ENCODE data around the gene LDLRAD4.
"Not testable (repeated sequence)": the region's sequence is repeated elsewhere in the genome, so short reads cannot be mapped to it uniquely, and the experiment has no call there.

LDLRAD4 gene

GRCh38 chr18:13658436-13659204 lies 440.1 kb downstream of the LDLRAD4 start:
- Mint-ChIP-seq H3K27ac (peak overlapping the region; percentile 82), H3K27me3 (no peaks in the 10 kb centered on the region), H3K4me3 (no peak overlapping the region), H3K4me1 (ENCODE audit: low read depth) (peaks cover 13% of the 10 kb centered on the region), H3K9me3 (no peaks in the 10 kb centered on the region), H3K36me3 (ENCODE audit: low read depth) (peaks cover 13% of the 10 kb centered on the region)

DNA sequence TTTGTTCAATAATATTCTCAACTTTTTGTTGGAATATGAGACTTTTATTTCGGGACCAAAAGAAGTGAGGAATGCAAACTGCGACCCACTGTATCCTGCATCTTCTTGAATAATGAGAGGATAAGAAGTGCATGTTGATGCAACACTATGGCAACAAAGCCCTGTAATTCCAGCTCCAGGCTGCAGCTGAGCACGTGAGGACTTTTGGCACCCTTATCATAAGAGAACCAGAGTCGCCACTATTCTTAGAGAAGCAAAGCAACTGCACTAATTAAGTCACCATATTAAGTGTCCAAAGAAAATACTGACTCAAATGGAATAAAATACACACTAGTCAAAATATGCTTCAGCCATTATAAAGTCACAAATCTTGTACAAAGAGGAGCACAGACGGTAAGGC lies 441.9 kb downstream of the LDLRAD4 start:
- Mint-ChIP-seq H3K27me3 (no peaks in the 10 kb centered on the region), H3K36me3 (ENCODE audit: low read depth) (peaks cover 24% of the 10 kb centered on the region), H3K27ac (no peak overlapping the region), H3K4me3 (no peak overlapping the region), H3K9me3 (no peaks in the 10 kb centered on the region), H3K4me1 (ENCODE audit: low read depth) (peaks cover 13% of the 10 kb centered on the region)

DNA sequence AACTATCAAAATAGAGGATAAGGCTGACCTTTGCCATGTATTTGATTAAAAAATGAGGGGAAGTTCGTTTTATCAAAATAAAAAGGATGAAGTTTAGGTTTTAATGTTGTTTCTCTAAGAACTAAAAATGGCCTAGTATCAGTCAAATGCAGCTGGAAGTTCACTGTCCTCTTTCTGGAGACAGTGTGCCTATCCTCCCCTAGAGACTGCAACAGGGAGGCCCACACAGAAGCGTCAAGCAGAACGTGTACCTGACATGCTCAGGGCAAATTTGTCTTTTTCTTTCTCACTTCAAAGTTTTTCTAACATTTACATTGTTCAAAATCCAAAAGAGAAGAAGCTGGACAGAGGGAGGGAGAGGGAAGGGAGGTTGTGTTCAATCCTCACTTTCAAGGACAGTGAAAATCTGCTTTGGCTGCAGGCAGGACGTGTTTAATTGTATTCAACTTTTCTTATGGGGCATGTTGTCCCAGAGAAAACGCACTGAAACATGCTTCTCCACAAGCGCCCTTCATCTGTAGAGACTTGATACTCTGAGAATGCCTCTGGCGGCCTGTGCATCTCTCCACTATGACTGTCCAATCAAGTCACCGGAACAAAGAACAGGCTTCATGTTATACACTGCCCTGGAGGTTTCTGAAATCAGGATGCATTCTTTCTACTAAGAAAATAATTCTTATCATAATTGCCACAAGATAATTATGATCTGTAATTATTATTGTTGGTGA lies 442.7 kb downstream of the LDLRAD4 start:
- Mint-ChIP-seq H3K4me3 (no peak overlapping the region), H3K4me1 (ENCODE audit: low read depth) (peaks cover 13% of the 10 kb centered on the region), H3K9me3 (no peaks in the 10 kb centered on the region), H3K27me3 (no peaks in the 10 kb centered on the region), H3K27ac (peak overlapping the region; percentile 37), H3K36me3 (ENCODE audit: low read depth) (peaks cover 27% of the 10 kb centered on the region)

- H3K9me3 Mint-ChIP-seq: no peaks in the 10 kb centered on the region
- peaks cover 13% of the 10 kb centered on the region for H3K4me1 Mint-ChIP-seq (ENCODE audit: low read depth)
- H3K36me3 Mint-ChIP-seq (ENCODE audit: low read depth): peaks cover 31% of the 10 kb centered on the region
- no peak overlapping the region for H3K4me3 Mint-ChIP-seq
- H3K27me3 Mint-ChIP-seq: no peaks in the 10 kb centered on the region
- no peak overlapping the region for H3K27ac Mint-ChIP-seq
Observed at GRCh38 chr18:13661779-13662256, 443.3 kb downstream of the LDLRAD4 start.

DNA sequence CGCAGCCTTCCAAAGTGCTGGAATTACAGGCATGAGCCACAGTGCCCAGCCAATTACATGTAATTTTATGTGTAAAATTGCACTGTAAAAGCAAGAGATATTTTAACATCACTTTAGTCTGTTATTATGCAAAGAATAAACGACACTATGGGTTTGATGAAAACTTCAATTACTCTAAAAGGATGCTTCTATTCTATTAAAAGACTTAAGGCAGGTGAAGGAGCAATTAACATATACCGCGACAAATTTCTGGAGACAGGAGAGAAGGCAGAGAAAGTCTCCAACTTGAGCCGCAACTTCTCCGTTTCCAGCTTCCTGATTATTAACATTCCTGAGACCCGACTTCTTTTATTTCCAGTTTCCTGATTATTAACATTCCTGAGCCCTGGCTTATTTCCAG lies 454.1 kb downstream of the LDLRAD4 start:
- Mint-ChIP-seq H3K4me3 (no peak overlapping the region), H3K9me3 (no peaks in the 10 kb centered on the region), H3K27ac (no peak overlapping the region), H3K36me3 (ENCODE audit: low read depth) (peaks cover 36% of the 10 kb centered on the region), H3K27me3 (no peaks in the 10 kb centered on the region), H3K4me1 (ENCODE audit: low read depth) (peaks cover 3% of the 10 kb centered on the region)

- Mint-ChIP-seq H3K36me3 (ENCODE audit: low read depth) (peaks cover 18% of the 10 kb centered on the region), H3K4me3 (no peak overlapping the region), H3K27me3 (no peaks in the 10 kb centered on the region), H3K4me1 (ENCODE audit: low read depth) (peaks cover 15% of the 10 kb centered on the region), H3K27ac (no peak overlapping the region), H3K9me3 (no peaks in the 10 kb centered on the region)
Observed at GRCh38 chr18:13676471-13676870, 457.9 kb downstream of the LDLRAD4 start.

DNA sequence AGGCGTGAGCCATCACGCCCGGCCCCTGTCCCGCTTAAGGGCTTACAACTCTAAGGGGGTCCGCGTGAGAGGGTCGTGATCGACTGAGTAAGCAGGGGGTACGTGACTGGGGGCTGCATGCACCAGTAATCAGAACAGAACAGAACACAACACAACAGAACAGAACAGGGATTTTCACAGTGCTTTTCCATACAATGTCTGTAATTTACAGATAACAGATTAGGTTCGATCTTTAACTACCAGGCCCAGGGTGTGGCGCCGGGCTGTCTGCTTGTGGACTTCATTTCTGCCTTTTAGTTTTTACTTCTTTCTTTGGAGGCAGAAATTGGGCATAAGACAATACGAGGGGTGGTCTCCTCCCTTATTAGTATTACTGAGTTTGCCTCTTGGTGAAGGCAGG lies 458.8 kb downstream of the LDLRAD4 start:
- Mint-ChIP-seq H3K4me1 (ENCODE audit: low read depth) (peaks cover 15% of the 10 kb centered on the region), H3K36me3 (ENCODE audit: low read depth) (peaks cover 20% of the 10 kb centered on the region)
- H3K27ac Mint-ChIP-seq, H3K9me3 Mint-ChIP-seq, H3K4me3 Mint-ChIP-seq, H3K27me3 Mint-ChIP-seq: not testable (repeated sequence)

GRCh38 chr18:13680612-13681011 lies 462.1 kb downstream of the LDLRAD4 start:
- H3K36me3 Mint-ChIP-seq (ENCODE audit: low read depth): peaks cover 25% of the 10 kb centered on the region
- no peak overlapping the region for H3K4me3 Mint-ChIP-seq
- H3K27me3 Mint-ChIP-seq: no peaks in the 10 kb centered on the region
- no peak overlapping the region for H3K27ac Mint-ChIP-seq
- H3K9me3 Mint-ChIP-seq: no peaks in the 10 kb centered on the region
- H3K4me1 Mint-ChIP-seq (ENCODE audit: low read depth): peaks cover 19% of the 10 kb centered on the region

DNA sequence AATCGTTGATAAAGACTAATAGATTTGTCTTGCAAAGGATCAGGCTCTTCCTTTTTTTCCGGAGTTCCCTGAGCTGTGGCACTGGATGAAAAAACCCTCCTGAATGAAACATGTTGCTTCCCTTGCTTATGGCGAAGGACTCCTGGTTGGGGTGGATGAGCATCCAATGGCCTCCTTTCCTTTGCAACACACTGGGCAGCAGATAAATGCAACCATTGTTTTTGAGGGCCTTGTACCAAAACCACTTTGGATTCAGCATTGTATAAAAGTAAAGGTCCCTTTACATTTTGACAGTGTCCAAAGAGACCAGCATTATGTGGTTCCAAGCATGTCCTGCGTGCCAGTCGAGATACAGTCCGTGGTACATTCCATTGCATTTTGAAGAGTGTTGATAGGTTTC lies 463.1 kb downstream of the LDLRAD4 start:
- Mint-ChIP-seq H3K36me3 (ENCODE audit: low read depth) (peaks cover 20% of the 10 kb centered on the region), H3K4me3 (no peak overlapping the region), H3K27me3 (no peaks in the 10 kb centered on the region), H3K9me3 (no peaks in the 10 kb centered on the region), H3K4me1 (ENCODE audit: low read depth) (peaks cover 19% of the 10 kb centered on the region), H3K27ac (no peak overlapping the region)

DNA sequence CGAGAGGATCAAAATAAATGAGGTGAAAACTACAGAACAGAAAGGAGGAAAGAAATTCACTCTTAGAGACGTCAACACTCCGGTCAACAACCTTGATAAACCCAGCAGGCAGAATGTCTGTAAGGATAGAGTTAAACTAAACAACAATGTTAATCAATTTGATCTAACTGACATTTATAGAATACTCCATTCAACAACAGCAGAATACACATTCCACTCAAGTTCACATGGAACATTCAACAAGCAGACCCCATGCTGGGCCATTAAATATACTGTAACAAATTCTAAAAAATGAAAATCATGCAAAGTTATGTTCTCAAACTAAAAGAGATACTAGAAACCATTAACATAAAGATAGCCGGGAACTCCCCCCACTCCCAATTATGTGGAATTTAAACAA lies 466.0 kb downstream of the LDLRAD4 start:
- H3K4me3 Mint-ChIP-seq: no peak overlapping the region
- no peaks in the 10 kb centered on the region for H3K27me3 Mint-ChIP-seq
- H3K4me1 Mint-ChIP-seq (ENCODE audit: low read depth): peaks cover 8% of the 10 kb centered on the region
- H3K36me3 Mint-ChIP-seq (ENCODE audit: low read depth): peaks cover 38% of the 10 kb centered on the region
- H3K9me3 Mint-ChIP-seq: no peaks in the 10 kb centered on the region
- no peak overlapping the region for H3K27ac Mint-ChIP-seq

DNA sequence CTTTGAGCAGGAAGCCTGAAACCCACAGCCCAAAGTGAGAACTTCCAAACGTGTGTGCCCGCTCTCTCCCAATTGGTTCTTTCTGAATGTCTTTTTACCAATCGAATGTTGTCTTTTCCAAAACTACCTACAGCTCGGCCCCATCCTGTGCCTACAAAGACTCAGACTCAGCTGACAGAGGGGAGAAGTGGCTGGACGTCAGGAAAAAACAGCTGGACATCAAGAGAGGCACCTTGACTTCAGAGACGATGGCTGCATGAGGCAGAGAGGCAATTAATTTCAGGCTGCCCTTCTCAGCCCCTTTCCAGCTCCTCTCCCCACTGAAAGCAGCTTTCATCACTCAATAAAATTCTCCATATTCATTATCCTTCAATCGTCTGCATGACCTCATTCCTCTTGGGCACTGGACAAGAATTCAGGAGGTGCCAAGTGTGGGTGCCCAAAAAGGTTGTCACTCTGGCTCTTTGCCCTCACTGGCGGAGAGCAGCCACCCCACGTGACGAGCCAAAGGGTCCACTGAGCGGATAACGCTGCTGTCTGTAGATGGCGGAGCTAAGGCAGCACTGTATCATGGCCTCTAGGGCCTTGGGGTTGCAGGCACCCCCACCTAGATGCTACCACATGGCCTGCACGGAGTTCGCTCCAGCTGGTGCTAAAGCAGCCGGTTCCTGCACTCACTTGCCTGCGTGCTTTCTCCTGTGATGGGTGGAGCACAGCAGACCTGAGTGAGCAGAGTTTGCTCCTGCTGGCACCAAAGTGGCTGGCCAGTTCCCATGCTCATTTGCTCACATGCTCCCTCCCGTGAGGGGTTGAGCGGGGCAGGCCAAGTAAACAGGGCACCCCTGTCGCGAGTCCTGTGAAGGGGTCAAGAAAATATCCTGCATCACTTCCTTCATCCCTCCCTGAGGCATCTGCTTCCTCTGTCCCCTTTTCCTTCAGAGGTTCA lies 469.9 kb downstream of the LDLRAD4 start:
- peaks cover 13% of the 10 kb centered on the region for H3K4me1 Mint-ChIP-seq (ENCODE audit: low read depth)
- peaks cover 34% of the 10 kb centered on the region for H3K36me3 Mint-ChIP-seq (ENCODE audit: low read depth)
- no peak overlapping the region for H3K4me3 Mint-ChIP-seq
- H3K9me3 Mint-ChIP-seq: peaks cover 12% of the 10 kb centered on the region
- no peaks in the 10 kb centered on the region for H3K27me3 Mint-ChIP-seq
- no peak overlapping the region for H3K27ac Mint-ChIP-seq

GRCh38 chr18:13690060-13690459 lies 471.5 kb downstream of the LDLRAD4 start:
- not testable (repeated sequence) for H3K27ac Mint-ChIP-seq, H3K4me3 Mint-ChIP-seq, H3K27me3 Mint-ChIP-seq
- H3K36me3 Mint-ChIP-seq (ENCODE audit: low read depth): peaks cover 40% of the 10 kb centered on the region
- peaks cover 12% of the 10 kb centered on the region for H3K9me3 Mint-ChIP-seq
- H3K4me1 Mint-ChIP-seq (ENCODE audit: low read depth): peaks cover 15% of the 10 kb centered on the region

DNA sequence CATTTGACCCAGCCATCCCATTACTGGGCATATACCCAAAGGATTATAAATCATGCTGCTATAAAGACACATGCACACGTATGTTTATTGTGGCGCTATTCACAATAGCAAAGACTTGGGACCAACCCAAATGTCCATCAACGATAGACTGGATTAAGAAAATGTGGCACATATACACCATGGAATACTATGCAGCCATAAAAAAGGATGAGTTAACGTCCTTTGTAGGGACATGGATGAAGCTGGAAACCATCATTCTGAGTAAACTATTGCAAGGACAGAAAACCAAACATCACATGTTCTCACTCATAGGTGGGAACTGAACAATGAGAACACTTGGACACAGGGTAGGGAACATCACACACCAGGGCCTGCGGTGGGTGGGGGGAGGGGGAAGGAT lies 476.8 kb downstream of the LDLRAD4 start:
- peaks cover 25% of the 10 kb centered on the region for H3K9me3 Mint-ChIP-seq
- not testable (repeated sequence) for H3K27me3 Mint-ChIP-seq, H3K27ac Mint-ChIP-seq, H3K4me3 Mint-ChIP-seq
- H3K4me1 Mint-ChIP-seq (ENCODE audit: low read depth): peaks cover 18% of the 10 kb centered on the region
- peaks cover 47% of the 10 kb centered on the region for H3K36me3 Mint-ChIP-seq (ENCODE audit: low read depth)

DNA sequence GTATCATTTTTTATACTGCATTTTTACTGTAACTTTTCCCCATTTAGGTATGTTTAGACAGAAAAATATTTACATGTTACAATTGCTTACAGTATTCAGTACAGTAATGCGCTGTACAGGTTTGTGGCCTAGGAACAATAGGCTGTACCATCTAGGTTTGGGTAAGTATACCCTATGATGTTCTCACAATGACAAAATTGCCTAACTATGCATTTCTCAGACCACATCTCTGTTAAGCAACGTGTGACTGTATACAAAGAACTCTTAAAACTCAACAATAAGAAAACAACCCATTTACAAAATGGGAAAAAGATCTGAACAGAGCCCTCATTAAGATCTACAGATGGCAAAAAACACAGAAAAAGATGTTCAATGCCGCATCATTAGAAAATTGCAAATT lies 478.4 kb downstream of the LDLRAD4 start:
- Mint-ChIP-seq H3K27ac (no peak overlapping the region), H3K36me3 (ENCODE audit: low read depth) (peaks cover 51% of the 10 kb centered on the region), H3K4me1 (ENCODE audit: low read depth) (peaks cover 21% of the 10 kb centered on the region), H3K9me3 (peaks cover 30% of the 10 kb centered on the region), H3K4me3 (no peak overlapping the region), H3K27me3 (no peaks in the 10 kb centered on the region)

GRCh38 chr18:13700153-13700552 lies 481.6 kb downstream of the LDLRAD4 start:
- H3K27ac Mint-ChIP-seq: no peak overlapping the region
- H3K4me3 Mint-ChIP-seq: no peak overlapping the region
- H3K27me3 Mint-ChIP-seq: no peaks in the 10 kb centered on the region
- H3K9me3 Mint-ChIP-seq: peaks cover 34% of the 10 kb centered on the region
- peaks cover 10% of the 10 kb centered on the region for H3K4me1 Mint-ChIP-seq (ENCODE audit: low read depth)
- H3K36me3 Mint-ChIP-seq (ENCODE audit: low read depth): peaks cover 63% of the 10 kb centered on the region
